PFSK-1 (cell line): ENCODE results near the gene NOL9.

ENCODE experiments used
- FOXP2 ChIP-seq: optimal IDR thresholded peaks from 2 replicates; pipeline ENCODE3; 2011; ENCODE audit warnings: borderline replicate concordance, control low read depth, inconsistent platforms; ENCODE audit not compliant: insufficient read depth; ENCODE audit errors: extremely low read length, extremely low read depth
- POLR2AphosphoS5 ChIP-seq: IDR thresholded peaks from 2 replicates; pipeline ENCODE4 v1.6.1; 2012; ENCODE audit warnings: low read depth, mild to moderate bottlenecking, control low read depth, low read length, moderate library complexity
- SIN3A ChIP-seq: IDR thresholded peaks from 2 replicates; pipeline ENCODE4 v1.6.1; 2012; ENCODE audit warnings: mild to moderate bottlenecking, low read length, moderate library complexity, borderline replicate concordance; ENCODE audit not compliant: insufficient read depth
- TAF1 ChIP-seq: IDR thresholded peaks from 2 replicates; pipeline ENCODE4 v1.6.1; 2012; ENCODE audit warnings: low read length, control low read depth, borderline replicate concordance; ENCODE audit not compliant: insufficient read depth
- TF ChIP-seq, protein P1 (sequence below), 2 experiments: IDR thresholded peaks; 2 replicates each; pipeline versions ENCODE4 v1.6.1 to v1.8.0; 2011 to 2012; ENCODE audit warnings: low read depth in 2 of 2, low read length in 2 of 2, control low read depth in 1 of 2, inconsistent platforms in 1 of 2, mild to moderate bottlenecking in 1 of 2, moderate library complexity in 1 of 2; ENCODE audit not compliant: insufficient read depth in 1 of 2

NOL9 gene

DNA sequence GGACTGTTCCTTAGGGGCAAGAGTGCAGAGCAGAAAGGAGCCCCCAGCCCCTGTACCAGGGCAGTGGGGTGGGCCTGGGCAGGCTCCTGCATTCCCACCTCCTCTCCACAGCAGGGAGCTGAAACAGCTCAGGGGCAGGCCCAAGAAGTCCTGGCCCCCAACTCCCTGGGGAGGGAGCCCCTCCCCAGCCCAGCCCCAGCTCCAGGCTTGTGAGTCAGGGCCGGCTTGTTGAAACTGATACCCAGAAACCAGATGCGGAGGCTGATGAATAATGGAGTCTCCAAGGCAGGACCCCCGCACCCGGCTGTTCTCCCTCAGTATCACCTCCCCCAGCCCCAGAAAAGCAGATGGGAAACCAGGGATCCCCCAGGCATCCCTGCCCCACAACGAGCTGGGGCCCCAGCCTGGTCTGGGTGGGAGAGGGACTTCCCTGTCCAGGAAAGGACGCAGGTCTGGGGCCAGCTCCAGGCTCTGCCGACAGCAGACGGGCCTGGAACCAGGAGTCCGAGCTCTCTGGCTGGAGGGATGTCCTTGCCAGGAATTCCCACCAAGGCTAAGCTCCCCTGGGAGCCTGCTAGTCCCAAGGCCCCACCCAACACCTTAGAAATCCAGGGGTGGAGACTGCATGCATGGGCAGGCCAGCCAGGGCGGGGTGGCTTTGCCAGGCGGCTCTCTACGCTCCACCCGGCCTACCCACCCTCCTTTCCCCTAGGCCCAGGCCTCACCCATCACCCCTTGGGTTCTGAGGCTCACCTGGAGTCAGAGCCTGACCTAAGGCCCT is 65.5 kb downstream of the NOL9 start:
- TF ChIP-seq SIN3A (no peak), FOXP2 (no peak), TAF1 (no peak), POLR2AphosphoS5 (no peak)
- TF ChIP-seq, protein P1, sequence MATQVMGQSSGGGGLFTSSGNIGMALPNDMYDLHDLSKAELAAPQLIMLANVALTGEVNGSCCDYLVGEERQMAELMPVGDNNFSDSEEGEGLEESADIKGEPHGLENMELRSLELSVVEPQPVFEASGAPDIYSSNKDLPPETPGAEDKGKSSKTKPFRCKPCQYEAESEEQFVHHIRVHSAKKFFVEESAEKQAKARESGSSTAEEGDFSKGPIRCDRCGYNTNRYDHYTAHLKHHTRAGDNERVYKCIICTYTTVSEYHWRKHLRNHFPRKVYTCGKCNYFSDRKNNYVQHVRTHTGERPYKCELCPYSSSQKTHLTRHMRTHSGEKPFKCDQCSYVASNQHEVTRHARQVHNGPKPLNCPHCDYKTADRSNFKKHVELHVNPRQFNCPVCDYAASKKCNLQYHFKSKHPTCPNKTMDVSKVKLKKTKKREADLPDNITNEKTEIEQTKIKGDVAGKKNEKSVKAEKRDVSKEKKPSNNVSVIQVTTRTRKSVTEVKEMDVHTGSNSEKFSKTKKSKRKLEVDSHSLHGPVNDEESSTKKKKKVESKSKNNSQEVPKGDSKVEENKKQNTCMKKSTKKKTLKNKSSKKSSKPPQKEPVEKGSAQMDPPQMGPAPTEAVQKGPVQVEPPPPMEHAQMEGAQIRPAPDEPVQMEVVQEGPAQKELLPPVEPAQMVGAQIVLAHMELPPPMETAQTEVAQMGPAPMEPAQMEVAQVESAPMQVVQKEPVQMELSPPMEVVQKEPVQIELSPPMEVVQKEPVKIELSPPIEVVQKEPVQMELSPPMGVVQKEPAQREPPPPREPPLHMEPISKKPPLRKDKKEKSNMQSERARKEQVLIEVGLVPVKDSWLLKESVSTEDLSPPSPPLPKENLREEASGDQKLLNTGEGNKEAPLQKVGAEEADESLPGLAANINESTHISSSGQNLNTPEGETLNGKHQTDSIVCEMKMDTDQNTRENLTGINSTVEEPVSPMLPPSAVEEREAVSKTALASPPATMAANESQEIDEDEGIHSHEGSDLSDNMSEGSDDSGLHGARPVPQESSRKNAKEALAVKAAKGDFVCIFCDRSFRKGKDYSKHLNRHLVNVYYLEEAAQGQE (IDR thresholded peaks at IDR 0.05; ENCODE audit: insufficient read depth in 1 of 2, low read depth in 2 of 2, low read length in 2 of 2), result no peak

DNA sequence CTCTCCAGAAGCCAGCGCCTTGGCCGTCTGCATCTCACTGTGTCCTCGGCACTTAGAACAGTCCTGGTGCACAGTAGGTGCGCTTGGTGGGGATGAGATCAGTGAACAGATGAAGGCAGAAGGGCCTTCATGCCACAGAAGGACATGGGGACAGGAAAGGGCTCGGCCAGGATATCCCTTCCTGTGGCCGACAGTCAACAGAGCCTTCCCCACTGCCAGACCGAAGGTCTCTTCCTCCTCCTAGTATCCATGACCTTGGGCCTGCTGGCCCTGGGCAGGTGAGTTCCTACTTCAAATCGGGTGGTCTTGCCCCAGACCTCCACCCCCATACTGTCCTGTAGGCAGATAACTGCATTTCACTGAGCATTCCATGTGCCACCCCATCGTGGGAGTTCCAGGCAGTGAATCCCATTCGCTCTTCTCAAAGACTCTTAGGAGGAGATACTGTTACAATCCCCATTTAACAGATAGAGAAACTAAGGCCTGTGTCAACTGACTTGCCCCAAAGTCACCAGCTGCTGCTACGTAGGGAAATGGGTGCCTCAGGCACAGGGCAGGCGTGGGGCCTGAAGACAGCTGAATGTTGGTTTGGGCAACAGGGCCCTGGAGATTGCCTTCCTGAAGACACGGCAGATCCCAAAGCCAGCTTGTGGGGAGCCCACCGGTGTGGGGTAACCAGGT is 66.4 kb downstream of the NOL9 start:
- TF ChIP-seq SIN3A, result no peak
- no peak for TF ChIP-seq FOXP2
- TF ChIP-seq, protein P1 (IDR thresholded peaks at IDR 0.05; ENCODE audit: insufficient read depth in 1 of 2, low read depth in 2 of 2, low read length in 2 of 2), result no peak
- no peak for TF ChIP-seq TAF1
- TF ChIP-seq POLR2AphosphoS5, result no peak

DNA sequence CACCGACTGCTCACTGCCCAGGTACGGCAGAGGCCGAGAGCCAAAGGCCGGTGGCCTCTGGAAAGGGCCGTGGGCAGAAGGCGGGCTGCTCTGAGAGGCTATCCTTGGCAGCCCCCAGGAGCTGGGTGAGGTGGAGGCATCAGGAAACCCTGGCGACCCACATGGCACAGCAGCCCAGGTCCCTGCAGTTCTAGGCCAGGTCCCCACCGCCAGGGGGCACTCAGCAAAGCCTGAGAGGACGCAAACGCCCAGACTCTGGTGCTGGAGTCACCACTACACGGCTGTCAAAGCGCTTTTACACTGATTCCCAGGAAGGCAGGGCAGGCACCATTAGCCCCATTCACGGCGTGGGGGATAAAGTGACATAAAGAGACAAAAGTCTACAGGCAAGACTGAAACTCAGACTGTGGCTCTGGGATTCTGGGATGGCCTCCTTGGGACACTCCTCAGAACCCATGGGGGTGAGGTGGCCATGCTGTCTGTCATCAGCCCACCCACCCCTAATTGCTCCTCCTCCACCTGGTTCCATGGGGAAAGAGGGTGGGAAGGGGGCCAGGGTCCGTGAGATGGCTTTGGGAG is 67.8 kb downstream of the NOL9 start:
- TF ChIP-seq TAF1, result no peak
- peak; percentile 37; the same call in 1 of the 2 replicates for TF ChIP-seq SIN3A

DNA sequence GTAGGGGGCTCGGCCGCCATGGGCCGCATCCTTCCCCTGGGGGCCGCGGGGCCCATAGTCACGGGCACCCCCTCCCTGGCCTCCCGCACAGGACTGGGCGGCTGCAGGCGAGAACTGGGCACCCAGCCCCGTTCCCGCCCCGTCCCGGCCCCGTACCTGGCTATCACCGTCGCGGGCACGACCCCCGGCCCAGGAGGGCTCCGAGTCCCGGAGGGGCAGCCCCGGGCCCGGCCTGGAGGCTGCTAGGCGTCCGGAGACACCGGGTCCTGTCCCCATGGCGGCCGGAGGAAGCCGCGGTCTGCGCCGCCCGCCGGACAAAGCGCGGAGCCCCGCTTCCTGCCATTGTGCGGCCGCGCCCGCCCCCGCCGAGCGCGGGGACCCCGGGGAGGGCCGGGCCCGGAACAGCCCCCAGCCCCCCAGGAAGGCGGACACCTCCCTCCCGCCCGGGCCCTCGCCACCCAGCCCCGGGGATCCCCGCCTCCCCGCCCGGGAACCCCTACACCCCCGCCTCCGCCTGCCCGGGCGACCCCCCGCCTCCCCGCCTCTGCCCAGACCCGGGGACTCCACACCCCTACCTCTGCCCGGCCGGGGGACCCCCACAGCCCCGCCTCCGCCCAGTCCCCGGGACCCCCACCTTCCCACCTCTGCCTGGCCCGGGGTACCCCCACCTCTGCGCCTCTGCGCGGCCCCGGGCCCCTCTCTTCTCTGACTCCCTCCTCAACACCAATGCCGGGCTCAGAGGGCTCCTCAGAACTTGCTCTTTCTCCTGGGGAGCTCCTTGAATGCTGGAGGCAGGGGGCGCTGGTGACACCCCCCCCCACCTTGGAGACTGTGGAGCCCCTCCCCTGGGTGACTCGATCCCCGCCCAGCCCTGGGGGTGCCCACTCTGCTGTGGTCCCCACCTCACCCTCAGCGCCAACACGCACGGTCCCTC is 68.9 kb downstream of the NOL9 start:
- TF ChIP-seq, protein P1 (IDR thresholded peaks at IDR 0.05; ENCODE audit: insufficient read depth in 1 of 2, low read depth in 2 of 2, low read length in 2 of 2), result no peak
- TF ChIP-seq FOXP2 (no peak), POLR2AphosphoS5 (no peak), SIN3A (no peak), TAF1 (no peak)

DNA sequence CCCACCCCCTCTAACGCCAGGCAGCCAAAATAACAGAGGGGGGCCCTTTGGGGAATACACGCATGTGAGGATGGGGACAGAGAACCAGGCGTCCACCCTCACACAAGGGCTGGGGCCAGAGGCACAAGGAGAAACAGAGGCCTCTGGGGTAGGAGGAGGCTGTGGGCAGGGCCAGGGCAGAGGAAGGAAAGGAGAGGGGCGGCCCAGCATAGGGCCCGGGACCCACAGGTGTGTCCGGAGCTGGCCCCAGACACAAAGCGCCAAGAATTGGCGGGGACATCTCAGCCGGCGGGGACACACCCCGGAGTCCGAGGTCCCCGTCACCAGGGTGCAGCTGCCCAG is 69.5 kb downstream of the NOL9 start:
- TF ChIP-seq SIN3A (no peak), TAF1 (no peak)
